K562 (cell line): ENCODE results near the gene C10orf105. TPM values are rescaled to one million over a fixed set of nuclear protein-coding genes. Genes with fewer than 3 reads are reported as not detected.

Source experiments
- CEBPG ChIP-seq, 3 experiments: fragments of 200-800 bp in 1 of 3; sonication (Bioruptor generic) in 1 of 3; sonication (generic) in 1 of 3; formaldehyde crosslinking in 1 of 3; IDR thresholded peaks in 2 of 3; conservative IDR thresholded peaks in 1 of 3; 2 replicates each; pipeline versions ENCODE4 v1.6.1 to v1.8.0; 2016 to 2022; ENCODE audit warnings: missing compliant biosample characterization in 2 of 3, missing genetic modification characterization in 2 of 3, mild to moderate bottlenecking in 1 of 3, missing genetic modification reagents in 1 of 3
- CREB1 ChIP-seq, 2 experiments: sonication (generic) in 1 of 2; formaldehyde crosslinking in 1 of 2; IDR thresholded peaks; 2 replicates each; pipeline versions ENCODE4 v1.6.1 to v1.8.0; 2012 to 2022; ENCODE audit warnings: inconsistent platforms in 1 of 2, mild to moderate bottlenecking in 1 of 2, missing genetic modification reagents in 1 of 2, moderate library complexity in 1 of 2
- CTCF ChIP-seq, 3 experiments: IDR thresholded peaks in 2 of 3; conservative IDR thresholded peaks in 1 of 3; 2 replicates each; pipeline ENCODE4 v1.5.1; 2011 to 2012; ENCODE audit warnings: low read length in 3 of 3, mild to moderate bottlenecking in 3 of 3, control low read depth in 2 of 3, improper control_type of control experiment in 1 of 3, inconsistent platforms in 1 of 3, low read depth in 1 of 3, mixed read lengths in 1 of 3, moderate library complexity in 1 of 3; ENCODE audit not compliant: insufficient read depth in 2 of 3
- GABPB1 ChIP-seq: sonication (generic); formaldehyde crosslinking; IDR thresholded peaks from 2 replicates; pipeline ENCODE4 v1.8.0; 2022; ENCODE audit warnings: mild to moderate bottlenecking, missing genetic modification reagents
- MTA1 ChIP-seq: fragments of 450-650 bp; IDR thresholded peaks from 2 replicates; pipeline ENCODE4 v1.6.1; 2017; ENCODE audit warnings: borderline replicate concordance
- NEUROD1 ChIP-seq: fragments of 150-350 bp; IDR thresholded peaks from 2 replicates; pipeline ENCODE4 v1.6.1; 2014; ENCODE audit warnings: borderline replicate concordance, low read length, low read depth; ENCODE audit not compliant: partially characterized antibody
- NFIC ChIP-seq: fragments of 450-650 bp; IDR thresholded peaks from 2 replicates; pipeline ENCODE4 v1.6.1; 2017; ENCODE audit warnings: mild to moderate bottlenecking, inconsistent platforms
- PTTG1 ChIP-seq: fragments of 450-650 bp; IDR thresholded peaks from 2 replicates; pipeline ENCODE4 v1.6.1; 2016; ENCODE audit warnings: low read depth, mild to moderate bottlenecking, missing genetic modification characterization, missing compliant biosample characterization
- RCOR1 ChIP-seq, 2 experiments: IDR thresholded peaks; 2 replicates each; pipeline ENCODE4 v1.6.1; 2012; ENCODE audit warnings: low read depth in 2 of 2, low read length in 2 of 2, borderline replicate concordance in 1 of 2, improper control_type of control experiment in 1 of 2
- REST ChIP-seq, 2 experiments: fragments of 450-650 bp; formaldehyde crosslinking in 1 of 2; IDR thresholded peaks; 2 replicates each; pipeline versions ENCODE4 v1.4.0 to v1.6.1; 2014 to 2020; ENCODE audit warnings: mild to moderate bottlenecking in 2 of 2, borderline replicate concordance in 1 of 2, low read depth in 1 of 2
- STAT5A ChIP-seq: IDR thresholded peaks from 2 replicates; pipeline ENCODE4 v1.6.1; 2012; ENCODE audit warnings: low read length, inconsistent platforms, borderline replicate concordance
- ZEB2 ChIP-seq: fragments of 450-650 bp; IDR thresholded peaks from 2 replicates; pipeline ENCODE4 v1.6.1; 2016
- polyA plus RNA-seq, 8 experiments: library from polyadenylated mRNA; depleted of rRNA in 4 of 8; stranded (reverse) in 5 of 8; unstranded in 3 of 8; fragments of >200 nt; fragmentation: Nextera tagmentation in 2 of 8; fragmentation: Illumina TruSeq in 1 of 8; extraction: Ambion mirVana in 2 of 8; extraction: Trizol in 1 of 8; gene quantifications; 2 replicates each; pipeline versions ENCODE4 v1.2.1 to v1.2.3, GENCODE V29; 2011 to 2014; ENCODE audit warnings: inconsistent platforms in 1 of 8, missing spikeins in 1 of 8
- total RNA-seq, 7 experiments: library from RNA; depleted of rRNA in 6 of 7; stranded (reverse); fragments of >200 nt in 6 of 7; fragmentation: Illumina TruSeq in 2 of 7; extraction: Trizol in 2 of 7; gene quantifications; 2 replicates each; pipeline versions ENCODE4 v1.2.1 to v1.2.3, GENCODE V29; 2011 to 2021; ENCODE audit warnings: low replicate concordance in 1 of 7
- TF ChIP-seq, protein P1 (sequence below): IDR thresholded peaks from 2 replicates; pipeline ENCODE4 v1.6.1; 2011; ENCODE audit warnings: borderline replicate concordance, low read depth, mild to moderate bottlenecking, moderate library complexity, low read length; ENCODE audit not compliant: insufficient read depth, poor library complexity, severe bottlenecking

The C10orf105 gene
- total and polyA plus RNA-seq, 9 of the 15 experiments (the other 6 are each of a cell fraction or from before 2014, with no cell fraction given), result 0.03 to 0.25 (median 0.04) TPM; not detected in 3

DNA sequence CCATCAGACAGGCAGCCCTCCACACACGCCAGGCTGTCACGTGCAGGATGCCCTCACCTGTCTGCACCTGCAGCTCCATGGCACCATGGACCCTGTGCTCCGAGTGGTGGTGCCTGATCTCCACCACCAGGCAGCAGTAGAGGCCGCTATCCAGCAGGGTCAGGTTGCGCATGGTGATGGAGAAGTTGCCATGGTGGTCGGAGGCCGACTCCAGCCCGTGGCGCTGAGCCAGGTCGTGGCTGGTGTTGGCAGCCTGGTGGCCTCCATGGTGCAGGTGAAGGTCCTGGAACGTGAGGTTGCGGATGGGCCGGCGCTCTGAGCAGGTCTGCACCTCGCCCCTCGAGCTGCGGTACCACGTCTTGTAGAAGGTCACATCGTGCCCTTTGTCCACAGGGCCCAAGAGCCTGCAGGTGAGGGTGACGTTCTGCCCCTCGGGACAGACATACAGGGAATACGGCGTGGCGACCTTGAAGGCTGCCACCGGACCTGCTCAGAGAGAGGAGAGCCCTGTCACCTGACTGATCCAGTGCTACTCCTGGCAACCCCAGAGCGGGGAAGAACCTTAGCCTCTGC lies 42.0 kb upstream of the C10orf105 start (continued):
- TF ChIP-seq CTCF (IDR thresholded peaks at IDR 0.05 in 2 of 3, conservative IDR thresholded peaks at IDR 0.05 in 1 of 3; ENCODE audit: insufficient read depth in 2 of 3, low read depth in 1 of 3, low read length in 3 of 3), result peak; percentile 46 to 74 (median 61)
- no peak for TF ChIP-seq PTTG1 (tag)
- TF ChIP-seq CREB1 (IDR thresholded peaks at IDR 0.05), result no peak
- TF ChIP-seq CREB1 (CRISPR knock-in tag; IDR thresholded peaks at IDR 0.05), result 0 out of 2 replicates have a peak, but pooled peaks have one; percentile 27
- TF ChIP-seq STAT5A, result no peak
- peak; percentile 51; the same call in 1 of the 2 replicates for TF ChIP-seq CEBPG (CRISPR knock-in tag; IDR thresholded peaks at IDR 0.05)
- no peak for TF ChIP-seq CEBPG (tag; conservative IDR thresholded peaks at IDR 0.05 in 1 of 2, IDR thresholded peaks at IDR 0.05 in 1 of 2)
- TF ChIP-seq, protein P1, sequence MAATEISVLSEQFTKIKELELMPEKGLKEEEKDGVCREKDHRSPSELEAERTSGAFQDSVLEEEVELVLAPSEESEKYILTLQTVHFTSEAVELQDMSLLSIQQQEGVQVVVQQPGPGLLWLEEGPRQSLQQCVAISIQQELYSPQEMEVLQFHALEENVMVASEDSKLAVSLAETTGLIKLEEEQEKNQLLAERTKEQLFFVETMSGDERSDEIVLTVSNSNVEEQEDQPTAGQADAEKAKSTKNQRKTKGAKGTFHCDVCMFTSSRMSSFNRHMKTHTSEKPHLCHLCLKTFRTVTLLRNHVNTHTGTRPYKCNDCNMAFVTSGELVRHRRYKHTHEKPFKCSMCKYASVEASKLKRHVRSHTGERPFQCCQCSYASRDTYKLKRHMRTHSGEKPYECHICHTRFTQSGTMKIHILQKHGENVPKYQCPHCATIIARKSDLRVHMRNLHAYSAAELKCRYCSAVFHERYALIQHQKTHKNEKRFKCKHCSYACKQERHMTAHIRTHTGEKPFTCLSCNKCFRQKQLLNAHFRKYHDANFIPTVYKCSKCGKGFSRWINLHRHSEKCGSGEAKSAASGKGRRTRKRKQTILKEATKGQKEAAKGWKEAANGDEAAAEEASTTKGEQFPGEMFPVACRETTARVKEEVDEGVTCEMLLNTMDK, result no peak
- TF ChIP-seq MTA1, result no peak
- TF ChIP-seq REST (IDR thresholded peaks at IDR 0.05; ENCODE audit: borderline replicate concordance), result peak; percentile 56
- TF ChIP-seq REST (CRISPR knock-in tag; IDR thresholded peaks at IDR 0.05; ENCODE audit: low read depth), result no peak
- TF ChIP-seq NEUROD1, result no peak
- 0 out of 4 replicates have a peak, but pooled peaks of 1 of the 2 experiments have one; percentile 21 for TF ChIP-seq RCOR1 (IDR thresholded peaks at IDR 0.05; ENCODE audit: borderline replicate concordance in 1 of 2, low read depth in 2 of 2, low read length in 2 of 2)
- TF ChIP-seq ZEB2, result peak; percentile 82
- peak; percentile 41; the same call in 1 of the 2 replicates for TF ChIP-seq GABPB1
- TF ChIP-seq NFIC, result peak; percentile 55
